RWPE1 (cell line): ENCODE results near the gene HSF5.
A peak's percentile ranks its signal among the peaks of the same experiment; 100 is the strongest.

Experiments
- CTCF ChIA-PET: fragments of 350-600 bp; sonication (Branson Sonifier 250); formaldehyde crosslinking; extraction: SDS; loops from one replicate; lab custom pipeline; 2021; lab: Yijun Ruan, JAX
- POLR2A ChIA-PET: fragments of 400-600 bp; formaldehyde crosslinking; extraction: SDS; loops from one replicate; lab custom pipeline; 2020; ENCODE audit warnings: antibody characterized with exemption; ENCODE audit not compliant: low non-redundant PET; lab: Yijun Ruan, JAX
- DNase-seq: peaks from one replicate; pipeline ENCODE4 v3.0.0; 2012; ENCODE audit warnings: low spot score
- H3K27ac ChIP-seq: fragments of 450-650 bp; 2 replicates; pipeline ENCODE4 v1.5.1; 2017
- TF ChIP-seq, protein P1 (sequence below): fragments of 450-650 bp; conservative IDR thresholded peaks from 2 replicates; pipeline ENCODE4 v1.5.1; 2017; ENCODE audit warnings: low read depth, mild to moderate bottlenecking

The HSF5 gene

DNA sequence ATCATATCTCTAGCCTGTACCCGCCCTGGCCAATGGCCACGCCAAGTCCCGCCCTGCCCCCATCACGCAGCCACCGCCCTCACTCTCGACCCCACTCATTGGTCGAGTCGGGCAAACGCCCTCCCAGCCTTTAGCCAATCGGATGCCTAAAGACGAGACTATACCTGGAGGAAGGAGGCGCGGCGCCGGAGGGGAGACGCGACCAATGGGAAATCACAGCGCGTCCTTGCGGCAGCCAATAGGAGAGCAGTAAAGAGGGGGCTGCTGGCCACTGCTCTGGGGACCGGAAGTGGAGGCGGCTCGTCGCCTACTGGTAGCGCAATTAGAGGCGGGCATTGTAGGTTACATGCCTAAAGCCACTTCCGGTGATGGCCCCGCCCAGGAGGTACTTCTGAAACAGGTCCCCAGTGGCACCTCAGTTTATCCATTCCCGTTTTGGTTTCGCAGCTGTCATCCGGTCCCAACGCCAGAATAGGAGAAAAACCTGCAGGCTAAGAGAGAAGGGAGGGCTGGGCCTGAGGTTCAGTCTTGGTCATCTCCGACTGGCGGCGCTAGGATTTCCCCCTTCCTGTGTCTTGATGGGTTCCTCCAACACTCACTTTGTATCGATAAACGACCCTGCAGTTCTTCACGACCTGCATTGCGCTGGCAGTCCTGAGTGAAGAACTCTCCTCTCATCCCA lies 29.9 kb upstream of the HSF5 start:
- H3K27ac ChIP-seq: peak overlapping the region; percentile 97
- TF ChIP-seq, protein P1, sequence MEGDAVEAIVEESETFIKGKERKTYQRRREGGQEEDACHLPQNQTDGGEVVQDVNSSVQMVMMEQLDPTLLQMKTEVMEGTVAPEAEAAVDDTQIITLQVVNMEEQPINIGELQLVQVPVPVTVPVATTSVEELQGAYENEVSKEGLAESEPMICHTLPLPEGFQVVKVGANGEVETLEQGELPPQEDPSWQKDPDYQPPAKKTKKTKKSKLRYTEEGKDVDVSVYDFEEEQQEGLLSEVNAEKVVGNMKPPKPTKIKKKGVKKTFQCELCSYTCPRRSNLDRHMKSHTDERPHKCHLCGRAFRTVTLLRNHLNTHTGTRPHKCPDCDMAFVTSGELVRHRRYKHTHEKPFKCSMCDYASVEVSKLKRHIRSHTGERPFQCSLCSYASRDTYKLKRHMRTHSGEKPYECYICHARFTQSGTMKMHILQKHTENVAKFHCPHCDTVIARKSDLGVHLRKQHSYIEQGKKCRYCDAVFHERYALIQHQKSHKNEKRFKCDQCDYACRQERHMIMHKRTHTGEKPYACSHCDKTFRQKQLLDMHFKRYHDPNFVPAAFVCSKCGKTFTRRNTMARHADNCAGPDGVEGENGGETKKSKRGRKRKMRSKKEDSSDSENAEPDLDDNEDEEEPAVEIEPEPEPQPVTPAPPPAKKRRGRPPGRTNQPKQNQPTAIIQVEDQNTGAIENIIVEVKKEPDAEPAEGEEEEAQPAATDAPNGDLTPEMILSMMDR: no peak
- ChIA-PET POLR2A (no interaction called here), CTCF (interaction anchor here (0.6 to 1.7 kb wide), 11 partner anchors 14 to 591 kb away, joined by 3 to 11 read pairs (median 5); no protein-coding TSS in a partner anchor)
- peak; percentile 100 for DNase-seq

DNA sequence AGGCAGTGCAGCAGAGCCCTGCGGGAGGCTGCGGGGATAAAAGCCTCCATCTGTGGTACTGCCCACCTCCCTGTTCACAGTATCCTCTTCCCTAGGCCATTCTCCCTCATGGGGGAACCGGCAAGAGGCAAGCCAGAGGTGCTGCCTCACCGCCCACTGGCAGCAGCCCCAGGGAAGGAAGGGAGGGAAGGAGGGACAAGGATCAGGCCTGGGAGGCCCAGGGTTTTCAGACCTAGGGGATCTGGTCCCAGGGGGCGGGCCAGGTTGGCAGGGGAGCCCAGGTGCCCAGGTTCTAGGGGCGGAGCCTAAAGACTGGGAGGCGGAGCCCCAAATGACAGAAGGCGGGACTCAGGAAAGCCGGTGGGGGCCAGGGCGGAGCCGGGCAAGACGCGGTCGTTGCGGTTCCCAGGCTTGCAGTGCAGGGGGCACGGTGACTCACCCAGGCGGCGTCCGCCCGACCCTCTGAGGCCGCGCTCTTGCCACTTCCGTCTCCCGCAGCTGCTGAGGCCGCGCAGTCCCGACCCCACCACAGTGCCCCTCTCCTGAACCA lies 29.2 kb upstream of the HSF5 start:
- TF ChIP-seq, protein P1: no peak
- ChIA-PET CTCF (interaction anchor here (1.5 to 1.7 kb wide), 2 partner anchors 71 to 190 kb away, joined by 5 to 9 read pairs; no protein-coding TSS in a partner anchor), POLR2A (no interaction called here)
- peak overlapping the region; percentile 97 for H3K27ac ChIP-seq
- no peak for DNase-seq

DNA sequence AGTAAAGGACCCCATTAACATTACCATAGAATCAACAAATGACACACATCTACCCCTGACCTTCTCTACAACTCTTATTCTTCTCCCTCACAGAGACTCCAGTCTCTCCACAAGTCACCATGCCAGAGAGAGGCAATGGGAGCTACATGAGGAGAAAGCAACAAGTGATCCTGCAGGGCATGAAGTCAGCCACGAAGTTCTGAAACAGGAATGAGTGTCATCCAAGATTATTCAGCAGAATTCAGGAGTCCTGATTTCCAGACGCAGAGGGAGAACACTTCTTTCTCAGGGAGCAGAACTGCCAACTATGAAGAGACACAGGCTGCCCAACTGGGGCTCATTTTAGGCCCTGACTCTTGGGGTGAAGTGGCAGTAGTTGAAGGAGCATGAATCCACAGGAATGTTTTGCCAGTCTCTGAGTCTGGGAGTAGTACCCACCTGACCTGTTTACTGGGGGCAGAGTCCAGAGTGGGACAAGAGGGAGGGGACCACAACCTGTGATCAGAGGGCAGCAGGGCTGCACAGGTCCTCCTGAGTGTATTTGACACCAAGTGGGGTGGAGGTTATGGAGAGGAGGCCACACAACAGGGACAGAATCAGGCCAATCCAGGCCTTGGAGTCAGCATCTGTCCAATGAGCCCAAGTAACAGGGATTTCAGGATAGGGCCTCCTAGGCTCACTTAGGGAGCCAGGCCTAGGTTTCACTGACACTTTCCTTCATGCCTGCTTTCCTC lies 28.6 kb upstream of the HSF5 start:
- H3K27ac ChIP-seq: peak overlapping the region; percentile 97
- no peak for DNase-seq
- POLR2A ChIA-PET: no interaction called here
- CTCF ChIA-PET: no interaction called here
- TF ChIP-seq, protein P1: no peak

DNA sequence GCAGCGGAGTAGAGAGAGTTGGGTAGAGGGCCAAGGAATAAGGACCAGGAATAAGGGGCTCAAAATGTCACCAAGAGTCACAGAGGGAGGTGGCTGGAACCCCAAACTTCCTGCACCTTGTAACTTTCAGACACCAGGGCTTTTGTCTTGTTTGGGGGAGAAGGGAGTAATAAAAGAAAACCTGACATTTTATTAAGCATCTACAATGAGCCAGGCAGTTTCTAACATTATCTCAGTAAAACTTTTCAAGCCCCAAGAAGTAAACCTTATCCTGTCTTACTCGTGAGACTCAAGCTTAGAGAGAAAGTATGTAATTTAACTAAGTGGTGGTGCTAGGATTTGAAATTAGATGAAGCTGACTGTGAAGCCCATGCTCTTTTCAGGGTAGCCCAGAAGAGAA lies 27.1 kb upstream of the HSF5 start:
- TF ChIP-seq, protein P1: no peak
- no peak overlapping the region for H3K27ac ChIP-seq
- DNase-seq: no peak
- ChIA-PET CTCF (no interaction called here), POLR2A (no interaction called here)

DNA sequence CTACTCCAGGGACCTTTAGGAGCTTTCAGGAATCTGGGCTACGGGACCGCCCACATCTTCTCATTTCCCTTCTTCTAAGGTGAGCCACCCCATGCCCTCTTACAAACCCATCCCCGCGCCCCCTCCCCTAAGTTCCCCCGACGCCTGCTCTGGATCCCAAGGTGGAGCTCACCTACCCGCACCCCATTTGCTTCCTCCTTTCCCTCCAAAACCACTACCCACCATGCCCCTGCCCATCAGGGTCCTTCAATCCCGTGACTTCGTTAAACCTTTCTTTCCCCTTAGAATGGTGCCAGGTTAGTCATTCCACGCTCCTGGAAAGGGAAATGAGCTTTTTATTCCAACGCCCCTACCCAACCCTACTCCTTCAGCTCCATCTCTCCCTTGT lies 26.6 kb upstream of the HSF5 start:
- ChIA-PET POLR2A (interaction anchor here (0.7 kb wide), 1 partner anchor 541 kb away, joined by 5 read pairs; no protein-coding TSS in a partner anchor), CTCF (no interaction called here)
- peak overlapping the region; percentile 76 for H3K27ac ChIP-seq
- DNase-seq: no peak
- TF ChIP-seq, protein P1: no peak

DNA sequence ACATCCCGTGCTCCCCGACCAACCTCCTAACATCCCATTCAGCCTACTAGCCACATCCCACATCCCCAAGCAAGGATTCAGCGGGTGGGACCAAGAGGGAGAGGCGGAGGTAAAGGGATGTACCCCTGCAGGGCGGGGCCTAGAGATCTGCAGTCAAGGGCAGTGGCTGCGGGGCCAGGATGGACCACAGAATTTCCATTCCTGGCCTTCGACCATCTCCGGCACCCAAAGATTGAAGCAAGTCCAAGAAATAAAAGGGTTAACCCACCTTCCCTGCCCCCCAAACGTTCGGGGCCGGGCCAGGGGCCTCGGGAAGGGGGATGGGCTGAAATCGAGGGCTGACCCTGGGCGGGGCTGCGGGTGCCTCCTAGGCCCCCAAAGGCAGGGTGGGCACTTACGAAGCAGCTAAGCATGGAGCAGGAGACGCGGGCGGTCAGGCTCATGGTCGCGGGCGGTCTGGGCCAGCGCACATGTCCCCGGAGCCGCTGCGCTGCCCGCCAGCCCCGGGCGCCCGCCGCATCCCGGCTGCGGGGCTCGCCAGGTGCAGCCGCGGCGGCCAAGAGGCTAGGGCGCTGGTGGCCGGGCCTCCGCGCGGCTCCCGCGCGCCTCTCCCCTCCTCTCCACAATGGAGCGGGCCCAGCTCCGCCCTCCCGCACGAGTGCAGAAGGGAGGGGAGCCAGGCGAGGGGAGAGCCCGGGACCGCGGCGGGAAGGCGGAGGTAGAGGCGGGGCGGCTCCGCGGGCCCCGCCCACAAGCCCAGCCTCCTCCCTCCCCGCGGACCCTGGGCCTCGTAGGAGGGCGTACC lies 26.0 kb upstream of the HSF5 start, which contains the start of gene MTMR4:
TSS of gene MTMR4 (minus strand) at position 674 of the 805 bp plus-strand sequence. CDS start at position 443, 231 bp downstream.
- POLR2A ChIA-PET: interaction anchor here (0.7 kb wide), 2 partner anchors 58 to 542 kb away, joined by 3 to 5 read pairs; no protein-coding TSS in a partner anchor
- CTCF ChIA-PET: no interaction called here
- DNase-seq: peak; percentile 83
- TF ChIP-seq, protein P1: no peak
- peak within 1 kb of the TSS; percentile 76 for H3K27ac ChIP-seq
